Skin of body (tissue), 2 donors: ENCODE data around the gene C10orf105. TPM values are rescaled to one million over a fixed set of nuclear protein-coding genes. Genes with fewer than 3 reads are reported as not detected.

Source experiments
- DNase-seq: peaks from one replicate; lab custom pipeline; 2025; lab: John Stamatoyannopoulos, UW
- total RNA-seq: library from RNA; depleted of rRNA; stranded (reverse); fragments of >200 nt; gene quantifications from one replicate; pipeline ENCODE4 v1.2.3, GENCODE V29; 2014

Gene C10orf105
- total RNA-seq, 1 donor from 2014 or later, result under 0.01 TPM

DNA sequence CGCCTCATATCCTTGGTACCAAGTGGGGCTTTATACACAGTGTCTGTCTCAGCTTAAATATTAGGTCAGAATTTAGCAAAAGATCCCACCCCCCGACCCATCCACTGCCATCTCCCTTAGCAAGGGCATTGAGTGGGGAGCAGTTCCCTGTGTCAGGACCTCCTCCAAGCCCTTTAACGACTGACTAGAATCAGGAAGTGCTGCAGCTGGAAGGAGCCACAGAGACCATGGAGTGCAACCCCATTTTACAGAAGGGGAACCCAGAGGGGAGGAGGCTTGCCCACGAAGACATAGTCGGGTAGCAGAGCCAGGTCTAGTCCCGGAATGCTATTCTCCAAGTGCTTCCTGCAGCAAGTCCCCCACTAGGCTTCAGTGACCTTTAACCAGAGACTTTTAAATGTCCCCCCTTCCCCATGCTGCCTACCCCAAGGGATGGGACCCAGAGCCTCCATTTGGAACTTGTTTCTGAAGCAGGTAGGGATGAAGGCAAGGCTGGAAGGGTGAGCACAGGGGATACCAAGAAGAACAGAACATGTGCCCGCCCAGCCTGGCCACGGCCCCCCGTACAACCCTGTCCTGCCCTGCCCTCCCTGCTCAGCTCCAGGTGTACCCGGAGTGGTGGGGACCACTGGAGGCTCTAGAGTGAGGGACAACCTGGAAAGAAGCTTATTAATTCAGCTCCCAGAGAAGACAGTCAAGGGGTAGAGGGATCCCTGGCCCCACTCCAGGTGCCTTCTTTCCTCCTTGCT is 41.3 kb downstream of the C10orf105 start:
- no peak for DNase-seq

DNA sequence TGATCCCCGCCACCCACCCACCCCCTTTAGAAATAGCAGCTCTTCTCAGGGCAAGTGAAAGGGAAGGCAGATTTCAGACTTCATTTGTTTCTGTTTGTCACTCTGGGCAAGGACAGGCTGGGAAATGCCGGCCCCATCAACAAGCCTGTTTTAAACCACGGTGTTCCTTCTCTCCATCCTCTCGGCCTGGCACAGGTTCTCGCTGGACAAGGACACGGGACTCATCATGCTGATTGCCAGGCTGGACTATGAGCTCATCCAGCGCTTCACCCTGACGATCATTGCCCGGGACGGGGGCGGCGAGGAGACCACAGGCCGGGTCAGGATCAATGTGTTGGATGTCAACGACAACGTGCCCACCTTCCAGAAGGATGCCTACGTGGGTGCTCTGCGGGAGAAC is 42.3 kb downstream of the C10orf105 start:
- DNase-seq, result no peak

DNA sequence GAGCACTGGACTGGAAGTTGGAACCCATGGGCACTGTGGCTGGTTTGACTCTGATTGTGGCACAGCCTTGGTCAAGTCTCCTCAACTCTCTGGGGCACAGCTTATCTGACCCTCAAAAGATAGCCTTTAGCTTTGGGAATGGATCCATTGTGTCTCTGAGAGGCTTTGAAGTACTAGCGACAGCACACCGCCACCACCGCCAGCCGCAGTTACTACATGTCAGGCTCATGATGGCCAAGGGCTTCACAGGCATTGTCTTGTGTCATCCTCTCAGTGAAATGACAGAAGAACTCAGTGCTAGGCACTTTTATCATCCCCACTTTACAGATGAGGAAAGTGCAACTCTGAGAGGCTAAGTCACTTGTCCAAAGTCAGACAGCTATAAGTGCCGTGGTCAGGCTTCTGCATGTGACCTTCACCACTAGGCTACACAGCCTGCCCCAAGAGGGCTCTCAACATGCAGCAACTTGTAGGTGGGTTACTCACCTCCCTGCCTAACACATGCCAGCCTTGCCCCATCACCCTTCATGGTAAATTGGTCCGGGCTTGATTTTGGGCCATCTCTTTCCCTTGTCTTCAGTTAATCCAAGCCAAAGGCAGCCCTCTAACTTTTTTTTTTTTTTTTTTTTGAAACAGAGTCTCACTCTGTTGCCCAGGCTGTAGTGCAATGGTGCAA is 44.1 kb downstream of the C10orf105 start:
- DNase-seq, result no peak

DNA sequence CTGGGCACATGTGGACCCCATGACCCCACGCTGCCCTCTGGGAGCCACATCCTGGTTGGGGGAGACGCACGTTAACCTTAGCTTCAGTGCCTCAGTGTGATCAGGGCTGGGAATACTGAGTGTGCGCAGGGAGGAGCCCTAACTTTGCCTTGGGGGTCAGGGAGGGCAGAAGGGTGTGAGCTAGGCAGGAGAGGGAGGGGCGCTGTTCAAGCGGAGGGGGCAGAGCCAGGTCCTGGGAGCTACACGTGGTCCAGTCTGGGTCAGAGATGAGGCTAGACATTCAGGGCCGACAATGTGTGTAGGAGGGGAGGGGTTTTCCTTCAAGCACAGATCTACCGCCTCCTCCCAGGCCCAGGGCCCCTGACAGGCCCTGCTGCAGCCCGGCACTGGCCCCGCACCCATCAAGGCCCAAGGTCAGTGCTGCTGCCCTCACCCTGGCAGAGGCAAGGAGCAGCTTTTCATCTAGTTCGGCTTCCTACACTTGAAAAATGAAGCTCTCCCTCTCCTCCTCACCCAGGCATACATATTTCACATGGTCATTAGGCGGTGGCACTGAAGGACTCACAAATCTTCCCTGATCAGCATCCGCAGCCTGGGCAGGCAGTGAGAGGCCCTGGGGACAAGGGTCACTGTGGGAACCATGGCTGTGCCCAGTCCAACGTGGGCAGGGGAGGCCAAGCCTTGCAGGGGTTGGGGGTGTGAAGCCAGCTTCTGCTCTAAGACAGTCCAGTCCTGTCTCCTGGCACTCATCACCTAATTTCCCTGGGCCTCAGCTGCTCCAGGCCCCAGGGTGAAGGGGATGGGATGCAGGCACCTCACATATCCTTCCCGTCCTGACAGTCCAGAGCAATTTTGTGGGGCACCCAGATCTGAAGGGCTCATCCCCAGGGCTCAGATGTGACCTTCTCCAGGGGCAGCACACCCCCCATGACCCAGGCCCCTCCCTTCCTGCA is 47.3 kb downstream of the C10orf105 start:
- no peak for DNase-seq

GRCh38 chr10:71667387-71667752 is 52.2 kb downstream of the C10orf105 start:
- no peak for DNase-seq

DNA sequence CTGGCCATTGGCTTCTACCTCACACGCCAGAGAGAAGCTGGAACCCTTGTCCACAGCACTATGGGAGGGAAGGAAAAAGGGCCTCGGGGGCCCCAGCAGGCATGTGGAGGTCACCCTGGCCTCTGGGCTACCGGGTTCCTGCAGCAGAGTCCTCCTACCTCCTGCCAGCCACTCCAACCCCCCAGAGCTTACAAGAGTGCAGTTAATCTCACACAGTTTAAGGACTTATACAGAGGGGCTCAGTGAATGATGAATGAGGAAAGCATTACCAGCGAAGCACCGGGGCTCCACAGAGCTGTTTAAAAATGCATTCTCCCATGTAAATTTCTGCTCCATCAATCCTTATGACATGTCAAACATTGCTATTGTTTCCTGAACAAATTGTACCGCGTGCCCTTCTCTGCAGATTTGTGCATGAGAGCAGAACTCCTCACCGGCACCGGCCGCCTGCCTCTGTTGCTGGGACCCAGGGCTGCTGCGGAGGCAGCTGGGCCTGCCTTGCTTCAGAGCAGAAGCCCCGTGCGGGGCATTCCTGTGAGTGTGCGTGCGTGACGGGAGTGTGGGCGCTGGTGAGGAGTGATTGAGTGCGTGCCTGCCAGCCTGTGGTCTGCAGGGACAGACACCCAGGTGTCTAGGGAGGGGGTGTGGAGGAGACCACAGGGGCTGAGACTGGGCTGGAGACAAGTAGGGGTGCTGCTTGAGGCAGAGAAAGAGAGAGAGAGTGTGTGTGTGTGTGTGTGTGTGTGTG is 52.8 kb downstream of the C10orf105 start:
- no peak for DNase-seq

DNA sequence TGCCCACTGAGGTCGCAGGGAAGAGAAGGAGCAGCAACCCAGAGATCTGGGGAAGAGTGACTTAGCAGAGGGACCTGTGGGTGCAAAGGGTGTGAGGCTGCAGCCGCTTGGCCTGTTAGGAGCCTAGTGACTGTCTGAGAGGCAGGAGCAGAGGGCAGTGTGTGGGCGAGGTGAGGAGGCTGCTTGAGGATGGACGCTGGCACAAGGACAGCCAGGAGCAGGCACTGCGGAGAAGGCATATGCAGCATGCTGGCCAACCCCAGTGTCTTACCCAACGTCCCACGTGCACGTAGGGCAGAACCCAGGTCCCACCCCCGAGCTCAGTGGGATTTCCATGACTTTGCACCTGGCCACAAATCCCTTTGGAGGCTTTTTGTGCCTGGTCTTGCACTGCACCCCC is 54.1 kb downstream of the C10orf105 start:
- no peak for DNase-seq

DNA sequence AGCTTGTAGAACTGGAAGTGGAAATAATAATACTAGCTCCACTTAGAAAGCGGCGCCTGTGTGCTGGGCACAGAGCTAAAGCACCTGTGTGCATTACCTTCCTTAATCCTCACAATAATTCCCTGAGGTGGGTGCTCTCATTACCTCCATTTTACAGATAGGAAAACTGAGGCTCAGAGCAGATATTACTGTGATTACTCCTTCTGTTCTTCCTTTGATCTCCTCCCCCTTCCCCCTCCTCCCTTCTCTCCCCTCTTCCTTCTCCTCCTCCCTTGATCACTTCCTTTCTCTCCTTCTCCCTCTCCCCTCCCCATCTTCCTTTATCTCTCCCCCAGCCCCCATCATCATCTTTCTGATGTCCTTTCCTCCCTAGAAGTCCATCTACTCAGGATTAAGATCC is 55.0 kb downstream of the C10orf105 start:
- DNase-seq, result no peak

DNA sequence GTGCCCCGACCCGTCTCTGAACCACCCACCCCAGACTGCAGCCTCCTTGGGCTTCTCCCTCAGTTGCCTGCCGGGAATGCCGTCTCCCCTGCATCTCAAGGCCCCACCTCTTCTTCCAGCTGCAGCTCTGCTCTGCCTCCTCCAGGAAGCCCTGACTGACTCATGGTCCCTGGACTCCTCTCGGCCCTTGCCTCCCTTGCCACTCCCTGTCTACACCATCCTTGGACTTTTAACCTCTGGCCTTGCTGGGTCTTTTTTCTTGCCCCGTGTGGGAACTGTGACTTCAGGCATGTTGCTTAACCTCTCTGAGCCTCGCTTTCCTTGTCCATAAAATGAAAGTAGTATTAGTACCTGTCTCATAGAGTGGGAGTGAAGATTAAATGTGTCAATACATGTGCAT is 56.3 kb downstream of the C10orf105 start:
- DNase-seq, result no peak

DNA sequence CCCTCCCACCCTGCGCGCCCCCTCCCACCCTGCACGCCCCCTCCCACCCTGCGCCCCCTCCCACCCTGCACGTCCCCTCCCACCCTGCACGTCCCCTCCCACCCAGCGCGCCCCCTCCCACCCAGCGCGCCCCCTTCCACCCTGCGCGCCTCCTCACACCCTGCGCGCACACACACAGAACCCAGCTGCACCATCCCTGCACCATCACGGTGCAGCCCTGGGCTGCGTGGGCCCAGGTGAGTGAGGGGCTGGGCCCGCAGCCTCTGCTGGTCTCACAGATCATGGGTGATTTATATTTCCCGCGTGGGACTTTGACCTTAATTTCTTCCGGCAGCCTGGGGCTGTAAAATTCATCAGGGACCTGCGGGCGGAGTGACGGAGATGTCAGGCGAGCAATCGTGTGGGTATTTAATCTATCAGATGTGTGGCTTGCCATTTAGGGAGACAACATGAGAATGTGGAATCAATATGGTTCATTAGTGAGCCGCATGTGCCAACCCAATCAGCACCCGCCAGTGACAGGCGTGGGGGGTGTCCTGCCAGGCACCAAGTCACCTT is 57.7 kb downstream of the C10orf105 start:
- no peak for DNase-seq

Other genes starting within 250 kb of the C10orf105 start
- 15.8 TPM for gene VSIR, start 53.7 kb upstream of the C10orf105 start, total RNA-seq
- gene PSAP, start 131.5 kb upstream of the C10orf105 start, total RNA-seq, result 435 TPM
- 19.5 TPM for gene CHST3, start 244.6 kb upstream of the C10orf105 start, total RNA-seq